Measurements from ENCODE around the gene DIS3L2.
"Not testable (repeated sequence)": the region's sequence is repeated elsewhere in the genome, so short reads cannot be mapped to it uniquely, and the experiment has no call there.

The DIS3L2 gene

DNA sequence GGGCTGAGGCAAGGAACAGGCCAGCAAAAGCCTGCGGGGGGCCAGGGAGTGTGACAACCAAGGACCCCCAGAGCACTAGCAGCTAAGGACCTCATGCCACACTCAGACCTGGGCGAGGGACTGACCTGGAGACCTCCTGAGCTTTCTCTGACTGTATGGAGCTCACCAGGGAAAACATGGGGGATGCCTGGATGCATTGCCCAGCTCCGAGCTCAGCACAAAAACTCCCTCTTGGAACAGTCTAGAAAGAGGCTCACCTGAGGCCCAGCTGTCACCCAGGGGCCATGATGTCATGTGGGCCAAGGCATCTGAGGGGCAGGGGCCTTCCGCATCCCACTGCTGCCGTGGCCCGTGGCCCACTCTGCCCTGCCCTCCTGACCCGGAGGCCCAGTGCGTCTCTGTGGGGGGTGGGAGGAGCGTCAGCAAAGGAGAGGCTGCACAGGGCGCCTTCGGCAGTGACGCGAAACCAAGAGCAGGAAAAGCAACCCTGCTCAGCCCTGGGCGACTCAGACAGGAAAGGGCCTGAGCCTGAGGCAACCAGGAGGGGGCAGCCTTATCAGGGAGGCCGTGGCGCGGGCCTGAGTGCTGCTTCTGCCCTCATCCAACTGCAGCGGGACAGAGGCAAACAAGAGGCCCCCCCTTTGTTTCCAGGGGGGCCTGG, 359.8 kb downstream of the DIS3L2 start:
- DNase-seq (ENCODE audit: low read depth) = no peak

- DNase-seq (ENCODE audit: low read depth) = no peak
Measured at GRCh38 chr2:232321817-232322559, 360.5 kb downstream of the DIS3L2 start.

DNA sequence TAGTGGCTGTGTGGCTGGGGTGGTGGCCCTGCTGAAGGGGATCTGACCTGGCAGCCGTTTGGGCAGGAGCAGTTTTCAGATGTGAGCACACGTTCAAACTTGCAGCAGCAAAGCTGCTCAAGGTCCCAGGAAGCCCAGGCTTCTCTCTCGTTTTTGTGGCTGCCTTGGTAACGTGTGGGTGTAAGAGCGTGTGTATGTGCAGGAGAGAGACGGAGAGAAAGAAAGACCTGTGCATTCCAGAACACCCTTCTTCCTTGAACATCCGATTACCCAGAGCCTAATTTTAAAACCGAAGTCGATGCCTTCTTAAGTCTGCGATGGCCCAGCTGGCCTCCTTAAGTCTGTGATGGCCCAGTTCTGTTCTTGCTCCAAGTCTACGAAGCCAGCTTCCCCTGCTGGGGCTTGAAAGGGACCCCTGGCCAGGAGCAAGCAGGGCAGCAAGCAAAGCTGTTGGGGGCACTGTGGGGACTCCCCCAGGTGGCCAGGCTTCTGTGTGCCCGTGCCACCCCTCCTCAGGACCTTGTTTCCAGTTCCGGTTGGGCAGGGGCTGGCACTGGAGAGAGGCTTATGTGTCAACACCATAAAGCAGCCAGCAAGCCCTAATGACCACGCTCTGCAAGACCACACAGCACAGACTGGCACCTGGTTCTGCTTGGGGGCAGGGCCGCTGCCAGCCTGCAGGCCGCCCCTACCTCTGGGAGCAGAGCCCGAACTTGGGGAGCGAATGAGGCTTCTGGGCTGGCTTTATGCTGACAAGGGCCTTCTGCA, 361.2 kb downstream of the DIS3L2 start:
- DNase-seq (ENCODE audit: low read depth) = no peak

DNA sequence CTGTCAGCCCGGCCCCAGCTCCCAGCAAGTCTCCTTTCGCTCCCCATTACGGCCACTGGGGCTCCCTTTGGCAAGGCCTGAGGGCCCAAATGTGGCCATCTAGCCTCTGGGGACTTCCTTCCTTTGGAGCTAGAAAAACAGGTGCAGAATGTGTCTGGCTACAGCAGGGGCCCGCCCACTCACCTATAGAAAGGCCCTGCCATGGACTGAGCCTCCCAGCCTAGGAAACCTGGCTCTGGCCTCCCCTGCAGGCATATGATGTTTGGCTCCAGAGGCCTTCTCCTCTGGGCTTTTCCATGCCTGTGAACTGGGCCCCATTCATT, 361.8 kb downstream of the DIS3L2 start:
- DNase-seq (ENCODE audit: low read depth) = no peak

DNA sequence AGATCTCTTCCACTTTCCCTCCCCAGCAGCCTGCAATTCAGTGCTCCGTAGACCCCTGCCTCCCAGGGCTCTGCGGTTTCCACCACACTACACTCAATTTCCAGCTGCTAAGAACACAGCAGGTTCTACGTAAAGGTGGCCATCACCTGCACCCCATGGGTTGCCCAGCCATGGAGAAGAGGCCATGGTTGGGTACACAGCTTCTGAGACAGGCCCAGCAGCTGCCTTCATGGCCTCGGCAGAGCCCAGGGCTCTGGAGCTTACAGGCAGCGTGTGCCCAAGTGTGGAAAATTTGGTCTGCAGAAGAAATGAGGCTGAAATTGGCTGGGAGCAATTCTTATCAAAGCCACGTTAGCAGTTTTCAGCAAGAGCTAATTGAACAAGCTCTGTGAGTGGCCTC, 362.5 kb downstream of the DIS3L2 start:
- DNase-seq (ENCODE audit: low read depth) = not testable (repeated sequence)

DNA sequence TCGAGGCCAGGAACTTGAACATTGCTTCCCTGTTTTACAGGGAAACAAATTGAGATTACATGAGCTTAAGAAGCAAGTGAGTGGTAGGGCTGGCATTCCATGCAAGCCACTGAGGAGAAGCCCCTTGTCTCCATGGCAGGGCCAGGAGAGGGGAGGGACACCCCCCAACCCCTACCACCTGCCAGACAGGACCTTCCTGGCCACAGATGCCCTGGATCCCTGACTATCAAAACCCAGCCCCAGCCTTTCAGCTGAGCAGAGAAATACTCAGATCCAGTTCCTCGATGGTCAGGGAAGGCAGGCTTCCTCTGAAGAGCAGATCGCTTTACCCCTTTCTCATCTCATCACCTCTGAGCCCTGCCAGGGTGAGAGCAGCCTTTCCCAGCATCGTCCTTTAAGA, 363.3 kb downstream of the DIS3L2 start:
- no peak for DNase-seq (ENCODE audit: low read depth)

- DNase-seq (ENCODE audit: low read depth) = no peak
Measured at GRCh38 chr2:232325324-232326273, 364.1 kb downstream of the DIS3L2 start.

GRCh38 chr2:232326274-232327104, 365.0 kb downstream of the DIS3L2 start:
- DNase-seq (ENCODE audit: low read depth) = not testable (repeated sequence)

DNA sequence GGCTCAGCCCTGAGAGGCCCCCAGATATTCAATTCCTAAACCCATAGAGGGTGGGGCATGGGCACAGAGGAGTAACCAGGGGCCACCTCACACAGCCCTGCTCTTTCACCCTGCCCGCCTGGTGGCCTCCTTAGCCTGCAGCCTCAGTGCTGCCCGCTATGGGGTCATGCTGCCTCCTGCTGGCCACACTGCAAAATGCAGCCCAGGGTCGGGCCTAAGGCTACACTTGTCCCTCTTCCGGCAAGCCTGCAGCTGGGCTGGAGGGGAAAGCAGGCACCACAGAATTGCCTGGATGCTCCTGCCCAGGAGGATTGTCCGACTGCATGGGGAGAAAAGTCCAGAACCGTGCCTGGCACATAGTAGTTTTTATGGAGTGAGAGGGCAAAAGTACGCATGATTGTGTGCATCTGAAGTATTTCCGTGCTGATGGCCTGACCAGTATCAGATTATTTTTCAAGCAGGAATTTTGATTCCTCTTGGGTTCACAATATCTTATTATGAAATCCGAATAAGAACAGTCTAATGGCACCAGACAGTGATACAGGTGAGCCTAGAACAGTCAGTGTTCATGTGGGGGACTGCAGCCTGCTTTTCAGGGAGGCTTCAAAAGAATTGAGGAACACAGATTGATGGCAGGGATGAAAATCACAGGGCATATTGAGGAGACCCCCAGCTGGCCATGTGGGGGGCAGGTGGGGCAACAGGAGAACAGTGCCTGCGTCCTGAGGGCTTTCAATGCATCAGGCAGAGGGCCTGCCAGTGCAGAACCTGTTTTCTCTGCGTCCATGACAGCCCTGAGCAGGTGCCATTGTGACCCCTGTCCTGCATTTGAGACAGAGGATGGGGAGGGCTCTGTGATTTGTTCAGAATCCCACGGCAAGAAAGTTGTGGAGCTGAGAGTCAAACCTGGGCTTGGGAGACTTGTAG, 365.9 kb downstream of the DIS3L2 start:
- no peak for DNase-seq (ENCODE audit: low read depth)

- no peak for DNase-seq (ENCODE audit: low read depth)
Measured at GRCh38 chr2:232328032-232328422, 366.5 kb downstream of the DIS3L2 start.

DNA sequence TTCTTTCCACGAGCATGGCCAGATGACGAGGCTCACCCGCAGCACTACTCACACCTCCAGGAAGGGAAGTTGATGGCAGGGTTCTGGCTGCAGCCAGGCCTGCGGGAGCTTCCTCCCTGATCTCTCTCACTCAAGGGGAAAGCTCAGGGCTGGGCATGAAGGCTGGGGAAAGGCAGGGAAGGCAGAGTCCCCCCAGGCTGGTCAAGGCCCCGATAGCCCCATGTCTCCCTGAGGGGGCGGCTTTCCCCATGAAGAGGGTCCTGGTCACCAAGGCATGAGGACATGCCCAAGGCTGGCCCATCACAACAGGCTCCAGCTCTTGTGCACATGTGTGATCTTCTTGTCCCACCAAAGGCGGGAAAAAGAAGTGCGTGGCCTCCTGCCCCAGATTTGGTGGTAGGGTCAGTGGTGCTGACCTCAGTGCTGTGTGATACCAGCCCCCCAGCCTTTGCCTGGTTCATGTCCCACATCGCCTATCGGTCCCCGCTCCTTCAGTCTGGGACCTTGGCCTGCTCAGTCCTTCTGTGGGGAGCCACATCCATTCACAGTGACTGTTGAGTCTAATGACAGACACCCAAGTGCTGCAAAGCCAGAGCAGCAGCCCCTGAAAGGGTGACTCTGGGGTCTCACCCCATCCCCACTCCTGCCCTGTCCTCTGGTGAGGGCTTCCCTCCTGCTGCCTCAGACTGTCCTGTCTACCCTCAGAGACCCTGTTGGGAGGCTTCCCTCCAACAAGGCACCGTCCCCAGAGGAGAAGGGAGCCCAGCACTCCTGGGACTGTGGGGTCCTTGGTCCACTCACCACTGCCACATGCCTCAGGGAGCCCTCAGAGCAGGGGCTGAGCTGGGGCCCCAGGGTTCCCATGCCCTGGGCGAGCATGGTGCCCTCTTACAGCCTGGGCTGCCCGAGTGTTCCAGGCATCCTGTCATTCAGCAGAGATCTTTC, 367.3 kb downstream of the DIS3L2 start:
- DNase-seq (ENCODE audit: low read depth) = no peak

DNA sequence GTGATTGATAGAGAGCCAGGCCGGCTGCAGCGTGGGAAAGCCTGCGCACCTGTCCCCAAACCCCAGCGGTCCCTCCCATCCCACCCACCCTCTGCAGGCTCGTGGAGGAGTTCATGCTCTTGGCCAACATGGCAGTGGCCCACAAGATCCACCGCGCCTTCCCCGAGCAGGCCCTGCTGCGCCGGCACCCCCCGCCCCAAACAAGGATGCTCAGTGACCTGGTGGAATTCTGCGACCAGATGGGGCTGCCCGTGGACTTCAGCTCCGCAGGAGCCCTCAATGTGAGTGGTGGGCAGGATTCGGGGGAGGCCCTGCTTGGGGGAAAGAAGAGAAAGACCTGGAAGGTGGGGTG, 368.2 kb downstream of the DIS3L2 start:
- no peak for DNase-seq (ENCODE audit: low read depth)

DNA sequence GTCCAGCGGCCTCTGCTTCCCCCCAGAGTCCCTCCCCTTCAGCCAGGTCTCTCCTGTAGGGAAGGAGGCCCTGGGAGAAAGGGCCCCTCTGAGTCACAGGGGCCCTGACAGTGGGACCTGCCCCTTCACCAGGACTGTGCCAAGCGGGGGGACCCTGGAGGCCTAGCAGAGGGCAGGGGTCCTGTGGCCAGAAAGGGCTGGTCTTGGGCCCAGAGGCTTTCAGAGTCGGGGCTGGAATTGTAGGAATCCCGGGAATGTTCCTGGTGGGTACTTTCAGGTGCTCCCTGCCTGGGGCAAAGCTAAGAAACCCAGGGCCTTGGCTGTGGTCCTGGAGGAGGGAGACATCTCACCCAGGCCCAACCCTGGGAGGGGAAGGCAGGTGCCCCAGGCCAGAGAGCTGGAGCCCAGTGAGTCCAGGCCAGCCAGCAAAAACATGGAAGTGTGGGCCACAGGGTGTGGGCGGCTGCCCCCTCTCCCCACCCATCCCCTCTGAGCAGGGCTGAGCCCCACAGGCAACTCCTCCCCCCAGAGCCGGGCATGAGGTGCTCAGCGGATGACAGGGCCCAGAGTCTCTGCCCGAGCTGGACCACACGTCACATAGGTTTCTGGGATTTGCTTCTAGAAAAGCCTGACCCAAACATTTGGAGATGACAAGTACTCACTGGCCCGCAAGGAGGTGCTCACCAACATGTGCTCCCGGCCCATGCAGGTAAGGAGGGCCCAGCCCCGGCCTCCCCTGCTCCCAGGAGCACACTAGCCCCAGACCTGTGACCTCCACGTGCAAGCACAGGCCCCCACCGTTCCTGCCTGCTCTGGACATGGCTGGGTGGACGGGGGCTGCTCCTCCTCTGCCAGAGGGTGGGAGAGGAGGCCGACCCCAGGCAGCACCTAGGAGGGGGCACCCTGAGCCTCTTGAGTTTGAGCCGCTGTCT, 368.8 kb downstream of the DIS3L2 start:
- DNase-seq (ENCODE audit: low read depth) = no peak

- DNase-seq (ENCODE audit: low read depth) = not testable (repeated sequence)
Measured at GRCh38 chr2:232331061-232331460, 369.5 kb downstream of the DIS3L2 start.

GRCh38 chr2:232331641-232332040, 370.1 kb downstream of the DIS3L2 start:
- not testable (repeated sequence) for DNase-seq (ENCODE audit: low read depth)

- not testable (repeated sequence) for DNase-seq (ENCODE audit: low read depth)
Measured at GRCh38 chr2:232332244-232332939, 370.9 kb downstream of the DIS3L2 start.

GRCh38 chr2:232332940-232333259, 371.4 kb downstream of the DIS3L2 start:
- DNase-seq (ENCODE audit: low read depth) = no peak
